IMR-90 (cell line): ENCODE data around the gene ALAD. TPM values are rescaled to one million over a fixed set of nuclear protein-coding genes. Genes with fewer than 3 reads are reported as not detected.

Experiments used
- ATAC-seq: fragments of 200-7000 bp; cut with Tn5 transposase; 2 replicates; pipeline ENCODE4 v1.9.1; 2020; ENCODE audit warnings: low read depth, mild to moderate bottlenecking, moderate library complexity
- BruUV-seq: library from RNA; stranded (reverse); fragments of 400-500 nt; replicated peaks from 2 replicates; lab custom pipeline; 2021; lab: Mats Ljungman, UMichigan
- CTCF ChIA-PET: fragments of 300-600 bp; formaldehyde crosslinking; extraction: SDS; loops from one replicate; lab custom pipeline; 2021; ENCODE audit warnings: antibody characterized with exemption; lab: Yijun Ruan, JAX
- POLR2A ChIA-PET: fragments of 300-600 bp; sonication (Branson Sonifier 250); formaldehyde crosslinking; loops from one replicate; lab custom pipeline; 2022; ENCODE audit warnings: antibody characterized with exemption; ENCODE audit not compliant: unreplicated experiment; lab: Charles Lee
- DNase-seq: peaks from one replicate; pipeline ENCODE4 v3.0.0; 2013
- H2AFZ ChIP-seq: replicated peaks from 2 replicates; pipeline ENCODE3; 2013; ENCODE audit warnings: low read length, mild to moderate bottlenecking; ENCODE audit not compliant: poor library complexity
- H2AK5ac ChIP-seq: 2 replicates; pipeline ENCODE4 v1.6.1; 2013; ENCODE audit warnings: low read depth, low read length, inconsistent platforms
- H2AK9ac ChIP-seq: replicated peaks from 2 replicates; pipeline ENCODE3; 2013; ENCODE audit warnings: mild to moderate bottlenecking, low read depth, low read length, moderate library complexity; ENCODE audit not compliant: poor library complexity
- H2BK120ac ChIP-seq: 2 replicates; pipeline ENCODE4 v1.6.1; 2013; ENCODE audit warnings: low read depth, low read length, inconsistent platforms
- H2BK15ac ChIP-seq: 3 replicates; pipeline ENCODE4 v1.6.1; 2013; ENCODE audit warnings: low read depth, low read length, inconsistent platforms
- H2BK20ac ChIP-seq: 2 replicates; pipeline ENCODE4 v1.6.1; 2013; ENCODE audit warnings: low read depth, mild to moderate bottlenecking, inconsistent platforms, low read length, moderate library complexity
- H2BK5ac ChIP-seq: 2 replicates; pipeline ENCODE4 v1.6.1; 2013; ENCODE audit warnings: mild to moderate bottlenecking, low read depth, low read length, inconsistent platforms; ENCODE audit not compliant: poor library complexity, severe bottlenecking
- H3K14ac ChIP-seq: replicated peaks from 2 replicates; pipeline ENCODE4 v1.6.1; 2013; ENCODE audit warnings: low read depth, low read length, inconsistent platforms
- H3K18ac ChIP-seq: 2 replicates; pipeline ENCODE4 v1.6.1; 2013; ENCODE audit warnings: low read depth, low read length, control low read depth
- H3K23ac ChIP-seq: 2 replicates; pipeline ENCODE4 v1.6.1; 2013; ENCODE audit warnings: low read depth, low read length, inconsistent platforms
- H3K27ac ChIP-seq: 2 replicates; pipeline ENCODE4 v1.5.1; 2013; ENCODE audit warnings: mild to moderate bottlenecking, control low read depth, low read length; ENCODE audit not compliant: insufficient read depth
- H3K27me3 ChIP-seq: 2 replicates; pipeline ENCODE4 v1.6.1; 2013; ENCODE audit warnings: low read length; ENCODE audit not compliant: control insufficient read depth, insufficient read depth
- H3K36me3 ChIP-seq: 2 replicates; pipeline ENCODE4 v1.6.1; 2013; ENCODE audit warnings: low read length, mixed read lengths; ENCODE audit not compliant: control insufficient read depth, insufficient read depth
- H3K4ac ChIP-seq: 2 replicates; pipeline ENCODE4 v1.6.1; 2013; ENCODE audit warnings: low read depth, low read length, inconsistent platforms
- H3K4me1 ChIP-seq: 2 replicates; pipeline ENCODE4 v1.6.1; 2013; ENCODE audit warnings: low read length, mixed read lengths; ENCODE audit not compliant: control insufficient read depth, insufficient read depth
- H3K4me2 ChIP-seq: 2 replicates; pipeline ENCODE4 v1.6.1; 2013; ENCODE audit warnings: low read depth, mild to moderate bottlenecking, control low read depth, low read length, moderate library complexity
- H3K4me3 ChIP-seq: 2 replicates; pipeline ENCODE4 v1.5.1; 2013; ENCODE audit warnings: low read depth, mild to moderate bottlenecking, control low read depth, low read length, moderate library complexity; ENCODE audit not compliant: insufficient read depth
- H3K56ac ChIP-seq: 2 replicates; pipeline ENCODE4 v1.6.1; 2013; ENCODE audit warnings: low read length, inconsistent platforms; ENCODE audit not compliant: insufficient read depth; ENCODE audit errors: extremely low read depth
- H3K79me1 ChIP-seq, 2 experiments: 2 replicates each; pipeline ENCODE4 v1.6.1; 2013; ENCODE audit warnings: low read length in 2 of 2, inconsistent platforms in 1 of 2, low read depth in 1 of 2
- H3K9ac ChIP-seq: 2 replicates; pipeline ENCODE4 v1.6.1; 2013; ENCODE audit warnings: low read depth, low read length, control low read depth
- H3K9me1 ChIP-seq: 2 replicates; pipeline ENCODE4 v1.6.1; 2013; ENCODE audit warnings: low read length, inconsistent platforms; ENCODE audit not compliant: insufficient read depth
- H3K9me3 ChIP-seq: 2 replicates; pipeline ENCODE4 v1.6.1; 2013; ENCODE audit warnings: low read length; ENCODE audit not compliant: control insufficient read depth, insufficient read depth
- H4K20me1 ChIP-seq: 2 replicates; pipeline ENCODE4 v1.6.1; 2013; ENCODE audit warnings: low read length, inconsistent platforms; ENCODE audit not compliant: insufficient read depth
- H4K5ac ChIP-seq: 2 replicates; pipeline ENCODE4 v1.6.1; 2013; ENCODE audit warnings: mild to moderate bottlenecking, low read depth, low read length, control low read depth
- H4K8ac ChIP-seq, 2 experiments: 2 replicates each; pipeline ENCODE4 v1.6.1; 2013; ENCODE audit warnings: low read depth in 2 of 2, low read length in 2 of 2, control low read depth in 1 of 2, inconsistent platforms in 1 of 2
- H4K91ac ChIP-seq: 2 replicates; pipeline ENCODE4 v1.6.1; 2013; ENCODE audit warnings: low read depth, low read length, inconsistent platforms; ENCODE audit not compliant: insufficient read depth
- BHLHE40 ChIP-seq: fragments of 150-350 bp; IDR thresholded peaks from 2 replicates; pipeline ENCODE4 v1.6.1; 2016; ENCODE audit warnings: mild to moderate bottlenecking, low read depth, low read length
- ELK1 ChIP-seq: fragments of 150-350 bp; IDR thresholded peaks from 2 replicates; pipeline ENCODE4 v1.6.1; 2016; ENCODE audit warnings: low read depth, mild to moderate bottlenecking, low read length, moderate library complexity, borderline replicate concordance
- POLR2A ChIP-seq: IDR thresholded peaks from 2 replicates; pipeline ENCODE4 v1.6.1; 2012; ENCODE audit warnings: mild to moderate bottlenecking, low read depth, low read length
- RAD21 ChIP-seq: IDR thresholded peaks from 2 replicates; pipeline ENCODE4 v1.6.1; 2012; ENCODE audit warnings: low read length, improper control_type of control experiment
- WGBS, 2 experiments: methylation state at CpG; one replicate each; pipeline versions ENCODE4 v1.1.5 to v1.1.7; 2013; ENCODE audit warnings: missing lambda C conversion rate in 2 of 2; ENCODE audit not compliant: insufficient read length in 1 of 2; ENCODE audit errors: extremely low coverage in 2 of 2; 5-methylcytosine and 5-hydroxymethylcytosine counted together
- dilution Hi-C: fragments of 300-500 bp; cut with HindIII; formaldehyde crosslinking; loops from one replicate; pipeline ENCODE4 v1.14.3; 2018; ENCODE audit warnings: low sequenced_read_pairs; ENCODE audit not compliant: unreplicated experiment
- in situ Hi-C: fragments of 300-500 bp; cut with MboI; formaldehyde crosslinking; loops from 3 replicates; pipeline ENCODE4 v1.14.3; 2019; ENCODE audit warnings: low sequenced_read_pairs, inconsistent platforms, mixed read lengths
- intact Hi-C: fragments of 100-400 bp; cut with micrococcal nuclease; formaldehyde crosslinking; loops from 2 replicates; pipeline ENCODE4 v1.10.0; 2022
- polyA plus RNA-seq, 3 experiments: library from polyadenylated mRNA; depleted of rRNA; stranded (reverse); fragments of >200 nt; gene quantifications; 2 replicates each; pipeline ENCODE4 v1.2.3, GENCODE V29; 2012; ENCODE audit warnings: low replicate concordance in 1 of 3
- total RNA-seq: library from RNA; depleted of rRNA; stranded (reverse); fragments of >200 nt; gene quantifications from 2 replicates; pipeline ENCODE4 v1.2.3, GENCODE V29; 2012

The ALAD gene
- total and polyA plus RNA-seq, 2 of the 4 experiments (the other 2 are of a cell fraction), result 11.1 to 15.6 TPM

GRCh38 chr9:113370806-113371325 lies 30.2 kb downstream of the ALAD start:
- Histone ChIP-seq H3K27me3 (peaks cover 11% of the 10 kb centered on the region; the same call in 1 of the 2 replicates), H3K4me1 (no peaks in the 10 kb centered on the region), H3K79me1 (peaks cover 0 to 8% of the 10 kb centered on the region in 2 experiments; a peak in 1 of 4 replicates), H2BK5ac (no peak overlapping the region), H2BK20ac (no peak overlapping the region), H3K27ac (no peak overlapping the region), H2AK5ac (no peak overlapping the region), H3K9me3 (no peaks in the 10 kb centered on the region), H2BK15ac (no peak overlapping the region), H2BK120ac (no peak overlapping the region), H3K56ac (no peak overlapping the region), H3K4ac (no peak overlapping the region), H3K9me1 (no peaks in the 10 kb centered on the region), H3K23ac (no peak overlapping the region), H3K14ac (no peak overlapping the region), H4K5ac (no peak overlapping the region), H2AK9ac (no peak overlapping the region), H3K18ac (no peak overlapping the region), H3K36me3 (peaks cover 12% of the 10 kb centered on the region; the same call in 1 of the 2 replicates), H4K20me1 (no peaks in the 10 kb centered on the region), H4K8ac (no peak overlapping the region), H3K4me3 (no peak overlapping the region), H4K91ac (no peak overlapping the region), H3K4me2 (no peak overlapping the region), H2AFZ (no peak overlapping the region), H3K9ac (no peak overlapping the region)
- ATAC-seq (no peak), DNase-seq (no peak)
- dilution Hi-C loops, result no loop called here
- 50% methylated on average over 2 of the region's 8 CpGs; no CpG with 5 or more reads in 1 of the 2 experiments for WGBS, 2 experiments
- ChIA-PET POLR2A (no interaction called here), CTCF (no interaction called here)
- BruUV-seq, result no TSS peak
- TF ChIP-seq BHLHE40 (no peak), RAD21 (no peak), ELK1 (no peak), POLR2A (no peak)
- in situ Hi-C loops, result no loop called here
- intact Hi-C loops, result no loop called here
